ENCODE data around the gene SPRED1.
A peak's percentile ranks its signal among the peaks of the same experiment; 100 is the strongest.

Gene SPRED1

GRCh38 chr15:38257676-38258075 lies 5.0 kb downstream of the SPRED1 start:
- peak overlapping the region; percentile 8 for H3K4me3 ChIP-seq (ENCODE audit: low read depth, low read length)
- TF ChIP-seq CTCF (IDR thresholded peaks at IDR 0.05; ENCODE audit: low read depth, low read length), result no peak

DNA sequence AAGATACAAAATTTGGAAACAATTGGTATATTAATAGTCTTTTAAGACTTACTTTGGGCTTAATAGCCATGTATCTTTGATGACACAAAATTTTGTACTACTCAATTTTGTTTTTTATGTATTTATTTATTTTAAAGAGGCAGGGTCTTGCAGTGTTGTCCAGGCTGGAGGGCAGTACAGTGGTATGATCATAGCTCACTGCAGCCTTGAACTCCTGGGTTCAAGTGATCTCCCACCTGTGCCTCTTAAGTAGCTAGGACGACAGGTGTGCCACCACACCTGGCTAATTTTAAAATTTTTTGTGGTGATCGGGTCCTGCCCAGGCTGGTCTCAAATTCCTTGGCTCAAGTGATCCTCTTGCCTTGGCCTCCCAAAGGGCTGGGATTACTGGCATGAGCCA lies 6.5 kb downstream of the SPRED1 start:
- H3K4me3 ChIP-seq (ENCODE audit: low read depth, low read length), result no peak overlapping the region
- no peak for TF ChIP-seq CTCF (IDR thresholded peaks at IDR 0.05; ENCODE audit: low read depth, low read length)

GRCh38 chr15:38260077-38260476 lies 7.4 kb downstream of the SPRED1 start:
- H3K4me3 ChIP-seq (ENCODE audit: low read depth, low read length), result no peak overlapping the region
- TF ChIP-seq CTCF (IDR thresholded peaks at IDR 0.05; ENCODE audit: low read depth, low read length), result no peak

- no peak for TF ChIP-seq CTCF (IDR thresholded peaks at IDR 0.05; ENCODE audit: low read depth, low read length)
- H3K4me3 ChIP-seq (ENCODE audit: low read depth, low read length), result no peak overlapping the region
Measured at GRCh38 chr15:38263251-38263650, 10.6 kb downstream of the SPRED1 start.

DNA sequence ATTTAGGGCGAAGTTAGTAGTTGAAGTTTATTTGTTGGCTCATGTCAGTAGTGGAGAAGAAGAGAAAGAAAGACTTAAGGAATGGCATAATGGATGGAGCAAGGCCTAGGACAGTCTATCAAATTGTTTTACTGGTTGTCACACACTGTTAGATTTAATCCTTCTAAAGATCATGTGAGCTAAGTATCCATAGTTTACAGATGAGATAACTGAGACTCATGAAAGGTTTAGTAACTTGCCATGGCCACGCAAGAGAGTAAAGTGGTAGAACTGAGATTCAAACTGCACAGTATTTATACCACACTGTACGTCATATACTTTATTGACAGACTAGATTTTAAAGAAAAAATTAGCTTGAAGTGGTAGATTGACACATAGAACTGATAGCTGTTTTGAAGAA lies 11.4 kb downstream of the SPRED1 start:
- no peak for TF ChIP-seq CTCF (IDR thresholded peaks at IDR 0.05; ENCODE audit: low read depth, low read length)
- H3K4me3 ChIP-seq (ENCODE audit: low read depth, low read length), result no peak overlapping the region

DNA sequence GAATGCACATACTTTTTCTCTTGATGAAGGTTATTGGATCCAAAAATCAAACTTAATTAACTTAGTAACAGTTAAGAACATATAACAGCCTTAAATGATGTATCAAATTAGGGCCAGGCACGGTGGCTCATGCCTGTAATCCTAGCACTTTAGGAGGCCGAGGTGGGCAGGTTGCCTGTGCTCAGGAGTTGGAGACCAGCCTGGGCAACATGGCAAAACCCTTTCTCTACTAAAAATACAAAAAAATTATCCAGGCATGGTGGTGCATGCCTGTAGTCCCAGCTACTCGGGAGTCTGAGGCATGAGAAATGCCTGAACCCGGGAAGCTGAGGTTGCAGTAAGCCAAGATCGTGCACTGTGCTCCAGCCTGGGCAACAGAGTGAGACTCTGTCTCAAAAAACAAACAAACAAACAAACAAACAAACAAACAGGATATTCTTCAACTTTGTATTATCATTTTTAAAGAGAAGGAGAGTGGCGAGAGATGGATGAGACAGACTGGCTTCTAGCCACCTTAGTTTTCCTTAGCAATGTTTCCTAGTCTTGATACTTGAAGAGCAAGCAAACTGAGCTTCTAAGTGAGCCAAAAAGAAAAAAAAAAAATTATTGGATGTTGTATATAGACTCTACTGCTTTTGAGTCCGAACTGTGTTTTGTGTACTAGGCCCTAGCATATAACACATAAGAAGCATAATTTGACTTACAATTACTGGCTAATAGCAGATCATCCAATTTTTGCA lies 13.8 kb downstream of the SPRED1 start:
- peak overlapping the region; percentile 34; the same call in 1 of the 2 replicates for H3K4me3 ChIP-seq (ENCODE audit: low read depth, low read length)
- TF ChIP-seq CTCF (IDR thresholded peaks at IDR 0.05; ENCODE audit: low read depth, low read length), result no peak

- TF ChIP-seq CTCF (IDR thresholded peaks at IDR 0.05; ENCODE audit: low read depth, low read length), result no peak
- H3K4me3 ChIP-seq (ENCODE audit: low read depth, low read length), result no peak overlapping the region
Measured at GRCh38 chr15:38267421-38268022, 14.9 kb downstream of the SPRED1 start.
